ENCODE measurements around the gene CNOT3. TPM values are rescaled to one million over a fixed set of nuclear protein-coding genes. Genes with fewer than 3 reads are reported as not detected.
A peak's percentile ranks its signal among the peaks of the same experiment; 100 is the strongest.

The CNOT3 gene
- total RNA-seq, 1 experiment from 2014 or later: 87.4 TPM

DNA sequence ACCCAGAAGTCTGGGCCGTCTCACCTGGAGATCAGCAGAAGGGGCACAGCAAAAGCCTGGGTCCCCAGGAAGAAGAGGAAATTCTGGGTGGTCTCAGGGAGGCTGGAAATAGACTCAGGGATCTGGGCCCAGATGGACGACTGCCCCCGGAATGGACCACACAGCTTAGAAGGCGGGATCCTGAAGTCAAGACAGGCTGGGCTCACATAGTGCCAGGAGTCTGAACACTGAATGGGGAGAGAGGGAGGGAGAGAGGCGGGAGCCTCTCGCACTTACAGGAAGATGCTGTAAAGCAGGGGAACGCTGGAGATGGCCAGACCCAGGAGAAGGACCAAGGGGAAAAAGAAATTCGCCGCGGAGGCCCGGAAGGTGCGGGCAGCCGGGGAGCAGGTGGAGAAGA, 23.3 kb downstream of the CNOT3 start:
- H3K27me3 Mint-ChIP-seq (ENCODE audit: unreplicated experiment): no peaks in the 10 kb centered on the region
- TF ChIP-seq, protein P1, sequence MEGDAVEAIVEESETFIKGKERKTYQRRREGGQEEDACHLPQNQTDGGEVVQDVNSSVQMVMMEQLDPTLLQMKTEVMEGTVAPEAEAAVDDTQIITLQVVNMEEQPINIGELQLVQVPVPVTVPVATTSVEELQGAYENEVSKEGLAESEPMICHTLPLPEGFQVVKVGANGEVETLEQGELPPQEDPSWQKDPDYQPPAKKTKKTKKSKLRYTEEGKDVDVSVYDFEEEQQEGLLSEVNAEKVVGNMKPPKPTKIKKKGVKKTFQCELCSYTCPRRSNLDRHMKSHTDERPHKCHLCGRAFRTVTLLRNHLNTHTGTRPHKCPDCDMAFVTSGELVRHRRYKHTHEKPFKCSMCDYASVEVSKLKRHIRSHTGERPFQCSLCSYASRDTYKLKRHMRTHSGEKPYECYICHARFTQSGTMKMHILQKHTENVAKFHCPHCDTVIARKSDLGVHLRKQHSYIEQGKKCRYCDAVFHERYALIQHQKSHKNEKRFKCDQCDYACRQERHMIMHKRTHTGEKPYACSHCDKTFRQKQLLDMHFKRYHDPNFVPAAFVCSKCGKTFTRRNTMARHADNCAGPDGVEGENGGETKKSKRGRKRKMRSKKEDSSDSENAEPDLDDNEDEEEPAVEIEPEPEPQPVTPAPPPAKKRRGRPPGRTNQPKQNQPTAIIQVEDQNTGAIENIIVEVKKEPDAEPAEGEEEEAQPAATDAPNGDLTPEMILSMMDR (IDR thresholded peaks at IDR 0.05; ENCODE audit: unreplicated experiment): no peak
- peak overlapping the region; percentile 89 for H3K27ac Mint-ChIP-seq (ENCODE audit: unreplicated experiment)
- peaks cover 5% of the 10 kb centered on the region for H3K9me3 Mint-ChIP-seq (ENCODE audit: low read depth, unreplicated experiment)
- H3K36me3 Mint-ChIP-seq (ENCODE audit: insufficient read depth, unreplicated experiment): peaks cover 92% of the 10 kb centered on the region
- CTCF ChIA-PET: interaction anchor here (0.9 to 1.8 kb wide), 2 partner anchors 12 to 24 kb away, joined by 5 to 7 read pairs; partner anchors contain the start of gene TMC4
- DNase-seq: no peak
- intact Hi-C loops (cut with micrococcal nuclease; ENCODE audit: unreplicated experiment): no loop called here
- H3K4me3 Mint-ChIP-seq (ENCODE audit: low read depth, unreplicated experiment): peak overlapping the region; percentile 87
- no TSS peak for BruUV-seq (replicated peaks)
- peaks cover 35% of the 10 kb centered on the region for H3K4me1 Mint-ChIP-seq (ENCODE audit: low read depth, unreplicated experiment)

DNA sequence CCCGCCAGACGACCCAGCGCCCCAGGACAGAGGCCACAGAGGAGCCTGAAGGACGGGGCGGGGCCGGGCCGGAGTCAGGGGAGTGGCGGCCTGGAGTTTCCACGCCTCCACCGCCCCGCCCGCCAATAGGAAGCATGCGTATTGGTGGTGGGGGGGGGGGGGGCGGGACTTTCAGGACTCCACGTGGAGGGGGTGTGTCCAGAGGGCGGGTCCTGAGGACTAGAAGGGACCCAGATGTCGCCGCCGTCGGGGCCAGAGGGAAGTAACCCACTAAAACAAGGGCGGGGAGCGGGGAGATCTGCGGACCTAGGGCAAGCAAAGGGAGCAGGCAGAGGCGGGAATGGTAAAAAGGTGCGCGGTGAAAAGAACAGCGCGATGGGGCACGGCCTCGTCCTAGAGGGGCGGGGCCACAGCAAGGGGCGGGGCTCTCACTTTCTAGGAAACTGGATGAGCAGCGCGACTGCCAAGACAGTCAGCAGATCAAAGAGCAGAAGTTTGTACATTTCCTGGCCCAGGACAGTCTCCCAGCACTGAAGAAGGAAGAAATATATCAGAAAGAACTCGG, 24.8 kb downstream of the CNOT3 start:
- TF ChIP-seq, protein P1 (IDR thresholded peaks at IDR 0.05; ENCODE audit: unreplicated experiment): no peak
- no TSS peak for BruUV-seq (replicated peaks)
- peaks cover 5% of the 10 kb centered on the region for H3K9me3 Mint-ChIP-seq (ENCODE audit: low read depth, unreplicated experiment)
- H3K27ac Mint-ChIP-seq (ENCODE audit: unreplicated experiment): peak overlapping the region; percentile 45
- no peak overlapping the region for H3K4me3 Mint-ChIP-seq (ENCODE audit: low read depth, unreplicated experiment)
- CTCF ChIA-PET: interaction anchor here (0.9 kb wide), 1 partner anchor 10 kb away, joined by 3 read pairs; the partner anchor contains the start of gene TMC4
- peaks cover 27% of the 10 kb centered on the region for H3K4me1 Mint-ChIP-seq (ENCODE audit: low read depth, unreplicated experiment)
- H3K27me3 Mint-ChIP-seq (ENCODE audit: unreplicated experiment): no peaks in the 10 kb centered on the region
- intact Hi-C loops (cut with micrococcal nuclease; ENCODE audit: unreplicated experiment): no loop called here
- peaks cover 85% of the 10 kb centered on the region for H3K36me3 Mint-ChIP-seq (ENCODE audit: insufficient read depth, unreplicated experiment)
- no peak for DNase-seq

DNA sequence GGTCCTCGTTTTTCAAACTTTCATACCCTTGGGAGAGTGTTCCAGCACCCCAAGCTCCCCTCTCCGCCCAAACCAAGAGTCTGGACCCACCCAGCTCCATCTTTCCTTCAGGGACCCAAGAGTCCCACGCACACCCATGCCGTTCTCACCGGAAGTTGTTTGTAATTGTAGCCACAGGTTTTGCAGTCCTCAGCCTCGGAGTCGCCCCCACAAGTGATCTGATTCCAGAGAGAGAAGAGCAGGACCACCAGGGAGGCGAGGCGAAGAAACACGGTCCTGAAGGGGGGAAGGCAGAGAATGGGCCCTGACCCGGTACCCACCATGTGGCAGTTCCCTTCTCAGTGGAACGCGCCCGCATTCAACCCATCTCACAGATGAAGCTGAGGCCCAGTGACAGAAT, 25.3 kb downstream of the CNOT3 start:
- no TSS peak for BruUV-seq (replicated peaks)
- intact Hi-C loops (cut with micrococcal nuclease; ENCODE audit: unreplicated experiment): no loop called here
- H3K27me3 Mint-ChIP-seq (ENCODE audit: unreplicated experiment): no peaks in the 10 kb centered on the region
- CTCF ChIA-PET: interaction anchor here (0.9 kb wide), 1 partner anchor 10 kb away, joined by 3 read pairs; the partner anchor contains the start of gene TMC4
- H3K36me3 Mint-ChIP-seq (ENCODE audit: insufficient read depth, unreplicated experiment): peaks cover 86% of the 10 kb centered on the region
- TF ChIP-seq, protein P1 (IDR thresholded peaks at IDR 0.05; ENCODE audit: unreplicated experiment): no peak
- no peak for DNase-seq
- H3K27ac Mint-ChIP-seq (ENCODE audit: unreplicated experiment): peak overlapping the region; percentile 45
- peaks cover 26% of the 10 kb centered on the region for H3K4me1 Mint-ChIP-seq (ENCODE audit: low read depth, unreplicated experiment)
- H3K4me3 Mint-ChIP-seq (ENCODE audit: low read depth, unreplicated experiment): no peak overlapping the region
- H3K9me3 Mint-ChIP-seq (ENCODE audit: low read depth, unreplicated experiment): peaks cover 5% of the 10 kb centered on the region

DNA sequence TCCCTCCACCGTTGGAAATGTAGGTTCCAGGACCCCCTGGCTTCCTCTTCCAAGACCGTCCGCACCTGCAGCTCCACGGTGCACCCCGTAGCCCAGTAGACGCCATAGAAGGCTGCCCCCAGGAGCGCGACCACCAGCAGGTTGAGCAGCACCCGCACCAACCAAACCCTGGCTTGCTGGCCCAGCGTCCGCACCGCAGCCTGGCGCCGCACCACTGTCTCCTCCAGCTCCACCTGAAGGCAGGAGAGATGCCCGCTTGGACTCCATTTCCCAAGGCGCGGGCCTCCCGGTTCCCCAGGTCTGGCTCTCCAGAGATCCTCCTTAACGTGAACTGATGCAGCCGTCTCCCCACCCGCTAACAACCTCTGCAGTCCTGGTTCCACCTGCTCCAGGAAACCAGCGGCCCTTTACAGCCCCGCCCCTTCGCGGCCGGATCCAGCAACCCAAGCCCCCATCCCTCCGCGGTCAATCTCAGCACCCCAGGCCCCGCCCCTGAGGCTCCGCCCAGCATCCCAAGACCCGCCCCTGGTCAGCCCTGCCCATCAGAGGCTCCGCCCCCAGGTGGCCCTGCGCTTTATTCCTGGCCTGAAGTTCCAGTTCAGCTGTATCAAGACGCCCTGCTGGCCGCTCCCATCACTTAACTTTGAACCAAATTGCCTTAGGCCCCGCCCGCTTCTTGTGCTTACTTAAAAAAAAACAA, 27.0 kb downstream of the CNOT3 start:
- Mint-ChIP-seq H3K27me3 (ENCODE audit: unreplicated experiment) (no peaks in the 10 kb centered on the region), H3K4me3 (ENCODE audit: low read depth, unreplicated experiment) (no peak overlapping the region), H3K27ac (ENCODE audit: unreplicated experiment) (peak overlapping the region; percentile 2), H3K9me3 (ENCODE audit: low read depth, unreplicated experiment) (peaks cover 5% of the 10 kb centered on the region), H3K4me1 (ENCODE audit: low read depth, unreplicated experiment) (peaks cover 19% of the 10 kb centered on the region), H3K36me3 (ENCODE audit: insufficient read depth, unreplicated experiment) (peaks cover 85% of the 10 kb centered on the region)
- TF ChIP-seq, protein P1 (IDR thresholded peaks at IDR 0.05; ENCODE audit: unreplicated experiment): no peak
- no TSS peak for BruUV-seq (replicated peaks)
- DNase-seq: peak; percentile 41
- intact Hi-C loops (cut with micrococcal nuclease; ENCODE audit: unreplicated experiment): no loop called here
- CTCF ChIA-PET: no interaction called here

All from Calu3 (cell line).